HCT116 (cell line): ENCODE results near the gene TSPO.

Experiments
- CTCF ChIP-seq, 3 experiments: fragments of 200-600 bp in 1 of 3; sonication (generic) in 1 of 3; IDR thresholded peaks in 2 of 3; conservative IDR thresholded peaks in 1 of 3; 2 replicates each; pipeline ENCODE4 v1.5.1; 2012 to 2017; ENCODE audit warnings: low read depth in 2 of 3, low read length in 2 of 3, antibody characterized with exemption in 1 of 3, borderline replicate concordance in 1 of 3, control low read depth in 1 of 3, mild to moderate bottlenecking in 1 of 3, mixed read lengths in 1 of 3, mixed run types in 1 of 3, moderate library complexity in 1 of 3; ENCODE audit not compliant: insufficient read depth in 1 of 3
- EZH2 ChIP-seq: fragments of 200-600 bp; sonication (generic); IDR thresholded peaks from 2 replicates; pipeline ENCODE4 v1.6.1; 2017; ENCODE audit warnings: antibody characterized with exemption, mixed run types
- RAD21 ChIP-seq: IDR thresholded peaks from 2 replicates; pipeline ENCODE4 v1.6.1; 2012; ENCODE audit warnings: low read depth, mild to moderate bottlenecking

- TF ChIP-seq RAD21 (no peak; the same call in 1 of the 2 replicates), CTCF (IDR thresholded peaks at IDR 0.05 in 2 of 3, conservative IDR thresholded peaks at IDR 0.05 in 1 of 3; ENCODE audit: borderline replicate concordance in 1 of 3, insufficient read depth in 1 of 3, low read depth in 2 of 3, low read length in 2 of 3) (peak; percentile 32 to 65 (median 45); a peak in 5 of 6 replicates), EZH2 (no peak)
Measured at GRCh38 chr22:43187171-43188099, 36.1 kb downstream of the TSPO start.
